ENCODE data around the gene DOCK4. TPM values are rescaled to one million over a fixed set of nuclear protein-coding genes. Genes with fewer than 3 reads are reported as not detected.

The DOCK4 gene
- total RNA-seq, 4 donors from 2014 or later: 8.2 to 9.0 (median 8.6) TPM

DNA sequence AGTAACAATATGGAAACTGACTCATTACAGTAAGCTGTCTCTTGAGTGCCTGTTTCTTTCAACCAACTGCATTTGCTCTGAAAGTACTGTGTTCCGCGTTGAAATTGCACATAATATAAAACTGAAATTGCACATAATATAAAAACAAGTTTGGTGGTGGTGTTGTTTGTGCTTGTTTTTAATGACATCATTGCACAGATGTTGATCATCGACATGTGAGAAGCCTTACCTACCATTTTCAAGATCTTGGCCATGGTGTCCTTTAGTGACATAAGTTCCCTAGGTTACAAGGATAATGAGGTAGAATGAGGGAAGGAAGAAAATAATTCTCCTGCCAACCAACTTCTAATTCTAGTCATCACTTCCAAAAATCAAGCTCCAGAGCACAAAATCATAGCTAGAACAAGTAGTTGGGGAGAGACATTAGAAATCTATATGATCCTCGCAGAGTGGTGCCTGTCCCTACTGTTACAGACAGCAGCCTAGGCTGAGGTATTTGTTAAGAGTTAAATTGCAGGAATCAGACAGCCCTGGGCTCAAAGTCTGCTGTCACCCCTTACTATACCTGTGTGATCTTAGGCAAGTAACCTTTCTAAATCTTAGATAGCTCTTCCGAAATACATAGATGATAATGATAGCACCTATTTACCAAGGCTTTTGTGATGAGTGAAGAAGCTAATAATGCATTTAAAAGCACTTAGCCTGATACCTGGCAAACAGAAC is 29.3 kb downstream of the DOCK4 start:
- no peak overlapping the region for H3K4me3 ChIP-seq (ENCODE audit: low read depth, poor library complexity, severe bottlenecking)
- WGBS, 2 donors: 85 to 87% methylated on average over 5 of the region's 5 CpGs
- DNase-seq (ENCODE audit: low spot score in 2 of 2): no peak
- TF ChIP-seq, protein P1, sequence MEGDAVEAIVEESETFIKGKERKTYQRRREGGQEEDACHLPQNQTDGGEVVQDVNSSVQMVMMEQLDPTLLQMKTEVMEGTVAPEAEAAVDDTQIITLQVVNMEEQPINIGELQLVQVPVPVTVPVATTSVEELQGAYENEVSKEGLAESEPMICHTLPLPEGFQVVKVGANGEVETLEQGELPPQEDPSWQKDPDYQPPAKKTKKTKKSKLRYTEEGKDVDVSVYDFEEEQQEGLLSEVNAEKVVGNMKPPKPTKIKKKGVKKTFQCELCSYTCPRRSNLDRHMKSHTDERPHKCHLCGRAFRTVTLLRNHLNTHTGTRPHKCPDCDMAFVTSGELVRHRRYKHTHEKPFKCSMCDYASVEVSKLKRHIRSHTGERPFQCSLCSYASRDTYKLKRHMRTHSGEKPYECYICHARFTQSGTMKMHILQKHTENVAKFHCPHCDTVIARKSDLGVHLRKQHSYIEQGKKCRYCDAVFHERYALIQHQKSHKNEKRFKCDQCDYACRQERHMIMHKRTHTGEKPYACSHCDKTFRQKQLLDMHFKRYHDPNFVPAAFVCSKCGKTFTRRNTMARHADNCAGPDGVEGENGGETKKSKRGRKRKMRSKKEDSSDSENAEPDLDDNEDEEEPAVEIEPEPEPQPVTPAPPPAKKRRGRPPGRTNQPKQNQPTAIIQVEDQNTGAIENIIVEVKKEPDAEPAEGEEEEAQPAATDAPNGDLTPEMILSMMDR (IDR thresholded peaks at IDR 0.05): no peak
- TF ChIP-seq POLR2A (IDR thresholded peaks at IDR 0.05): no peak
- intact Hi-C loops (cut with DNase I; ENCODE audit: low total_unique reads): no loop called here

DNA sequence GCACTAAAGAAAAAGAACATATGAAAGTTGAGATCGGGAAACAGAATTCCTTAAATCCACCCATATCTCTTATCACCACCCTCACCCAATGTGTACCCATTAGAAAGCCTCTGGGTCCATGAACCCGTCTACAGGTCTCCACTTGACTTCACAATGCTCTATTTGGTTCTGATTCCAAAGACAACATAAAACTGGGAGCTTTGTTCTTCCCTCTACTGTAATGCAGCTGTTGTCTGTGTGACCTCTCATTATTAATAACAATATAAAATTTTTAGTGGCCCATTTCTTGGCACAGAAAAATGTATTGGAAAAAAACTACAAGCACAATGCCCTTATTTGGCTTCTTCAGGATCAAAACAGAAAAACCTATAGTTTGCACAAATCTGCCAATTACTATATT is 30.0 kb downstream of the DOCK4 start:
- no peak for TF ChIP-seq POLR2A (IDR thresholded peaks at IDR 0.05)
- TF ChIP-seq, protein P1 (IDR thresholded peaks at IDR 0.05): no peak
- no peak overlapping the region for H3K4me3 ChIP-seq (ENCODE audit: low read depth, poor library complexity, severe bottlenecking)
- intact Hi-C loops (cut with DNase I; ENCODE audit: low total_unique reads): no loop called here
- 67 to 79% methylated on average over 2 of the region's 2 CpGs for WGBS, 2 donors
- DNase-seq (ENCODE audit: low spot score in 2 of 2): no peak

DNA sequence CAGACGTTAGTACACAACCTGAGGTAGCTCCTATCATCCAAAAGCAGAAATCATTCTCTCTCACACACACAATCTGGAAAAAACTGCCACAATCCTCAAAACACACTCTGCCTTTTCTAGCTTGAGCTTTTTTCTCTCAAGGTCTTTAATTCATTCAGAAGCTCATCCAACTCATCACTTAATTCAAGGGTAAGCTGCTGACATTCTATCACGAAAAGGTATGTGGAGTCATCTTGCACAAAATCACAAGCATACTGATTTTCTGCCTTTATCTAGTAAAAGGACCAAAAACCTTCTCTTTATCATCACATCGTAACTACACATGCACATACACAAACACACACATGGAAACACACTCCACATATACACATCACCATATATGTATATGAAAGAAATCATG is 32.0 kb downstream of the DOCK4 start:
- H3K4me3 ChIP-seq (ENCODE audit: low read depth, poor library complexity, severe bottlenecking): no peak overlapping the region
- TF ChIP-seq POLR2A (IDR thresholded peaks at IDR 0.05): no peak
- TF ChIP-seq, protein P1 (IDR thresholded peaks at IDR 0.05): no peak
- DNase-seq (ENCODE audit: low spot score in 2 of 2): no peak
- intact Hi-C loops (cut with DNase I; ENCODE audit: low total_unique reads): no loop called here
- 90 to 94% methylated on average over 3 of the region's 3 CpGs for WGBS, 2 donors

DNA sequence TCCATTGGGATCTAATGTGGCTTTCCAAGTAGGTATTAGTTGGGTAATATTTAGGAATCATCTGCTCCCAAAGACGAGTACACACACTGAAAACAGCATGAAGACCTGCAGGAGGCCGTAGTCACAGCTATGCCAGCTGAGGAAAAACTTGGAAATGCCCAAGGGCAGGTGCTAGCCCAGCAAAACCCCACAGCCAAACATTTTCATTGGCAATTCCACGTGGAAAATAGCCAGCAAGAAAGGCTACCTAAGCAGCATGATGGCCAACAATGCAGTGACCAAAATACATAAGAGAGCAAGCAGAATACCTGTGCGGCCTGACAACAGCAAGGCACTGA is 32.7 kb downstream of the DOCK4 start:
- TF ChIP-seq, protein P1 (IDR thresholded peaks at IDR 0.05): no peak
- TF ChIP-seq POLR2A (IDR thresholded peaks at IDR 0.05): no peak
- 66 to 77% methylated on average over 4 of the region's 4 CpGs for WGBS, 2 donors
- DNase-seq (ENCODE audit: low spot score in 2 of 2): no peak
- intact Hi-C loops (cut with DNase I; ENCODE audit: low total_unique reads): no loop called here
- H3K4me3 ChIP-seq (ENCODE audit: low read depth, poor library complexity, severe bottlenecking): no peak overlapping the region

DNA sequence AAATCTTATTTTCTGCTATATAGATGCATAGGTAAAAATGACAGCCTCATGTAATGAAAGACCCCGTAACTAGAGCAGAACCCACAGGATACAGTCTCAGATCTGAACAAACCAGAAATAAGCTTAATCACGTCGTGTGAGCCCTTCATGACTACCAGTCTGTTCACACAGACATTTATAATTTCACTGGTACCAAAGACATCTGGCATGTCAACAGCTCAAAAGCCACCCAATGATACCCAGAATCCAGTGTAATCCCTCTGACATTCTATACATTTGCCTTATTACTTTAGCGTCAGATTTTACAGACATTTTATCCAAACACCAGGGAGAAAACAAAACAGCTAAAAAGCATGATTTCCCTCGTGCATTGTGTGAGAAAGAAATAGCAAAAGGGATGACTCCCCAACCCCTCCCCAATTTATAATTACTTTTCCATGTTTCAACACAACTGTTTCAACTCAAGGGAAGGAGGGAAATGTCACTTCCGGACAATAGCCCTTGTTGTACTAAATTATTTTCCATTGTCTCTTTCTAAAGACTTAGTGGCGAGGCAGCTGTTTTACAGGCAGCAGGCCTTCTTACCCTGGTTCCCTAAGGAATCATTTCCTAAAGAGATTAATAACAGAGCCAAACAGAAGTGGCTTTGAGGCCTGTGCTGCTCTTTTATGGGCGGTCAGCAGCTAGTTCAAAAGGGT is 33.2 kb downstream of the DOCK4 start:
- WGBS, 2 donors: 56 to 58% methylated on average over 8 of the region's 8 CpGs
- no peak for DNase-seq (ENCODE audit: low spot score in 2 of 2)

More for the DNA sequence above, 33.2 kb downstream of the DOCK4 start:
- intact Hi-C loops (cut with DNase I; ENCODE audit: low total_unique reads): no loop called here
- TF ChIP-seq, protein P1 (IDR thresholded peaks at IDR 0.05): no peak
- TF ChIP-seq POLR2A (IDR thresholded peaks at IDR 0.05): no peak
- no peak overlapping the region for H3K4me3 ChIP-seq (ENCODE audit: low read depth, poor library complexity, severe bottlenecking)
